DMS153 treated with DMSO at 0.1 percent for 48 hours (cell line): Measurements from ENCODE around the gene COL8A1.
"Not testable (repeated sequence)": the region's sequence is repeated elsewhere in the genome, so short reads cannot be mapped to it uniquely, and the experiment has no call there.

Experiments
- DNase-seq: peaks from one replicate; lab custom pipeline; 2025; ENCODE audit not compliant: unreplicated experiment; lab: John Stamatoyannopoulos, UW

The COL8A1 gene

DNA sequence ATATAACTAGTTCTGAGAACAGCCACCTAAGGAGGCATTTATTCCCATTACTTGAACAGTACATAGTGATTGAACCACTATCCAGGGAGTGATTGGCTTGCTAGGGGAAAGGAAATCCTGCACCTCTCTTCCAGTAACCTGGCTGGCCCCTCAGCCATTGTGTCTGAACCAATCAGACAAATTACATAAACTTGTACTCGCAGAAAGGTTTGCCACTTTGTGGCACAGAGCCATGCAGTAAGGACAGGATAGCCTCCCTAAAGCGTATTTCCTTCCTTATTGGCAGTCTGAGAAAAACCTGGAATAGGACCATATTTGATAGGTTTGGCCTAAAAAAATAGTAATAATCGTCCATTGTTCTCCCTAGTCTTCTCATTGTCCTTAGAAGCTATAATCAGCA is 198.3 kb downstream of the COL8A1 start:
- no peak for DNase-seq

GRCh38 chr3:99837715-99838114 is 199.3 kb downstream of the COL8A1 start:
- DNase-seq, result no peak

GRCh38 chr3:99838755-99839154 is 200.4 kb downstream of the COL8A1 start:
- DNase-seq, result no peak

DNA sequence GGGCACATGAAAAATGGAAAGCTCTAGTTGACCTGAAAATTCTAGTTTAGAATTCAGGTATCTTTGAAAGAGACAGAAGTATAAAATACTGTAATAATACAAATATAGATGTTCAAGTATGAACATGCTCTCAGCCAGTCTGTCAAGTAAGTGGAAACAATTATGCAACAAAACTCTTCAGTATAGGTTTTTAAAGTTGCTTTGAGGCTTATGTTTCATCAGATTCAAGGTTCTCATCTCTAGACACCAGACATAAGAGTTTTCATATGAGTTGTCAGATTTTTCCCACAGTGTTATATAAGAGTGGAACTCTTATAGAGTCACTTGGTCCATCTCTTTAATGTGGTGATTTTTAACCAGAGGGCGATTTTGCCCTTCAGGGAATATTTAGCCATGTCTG is 201.2 kb downstream of the COL8A1 start:
- DNase-seq, result no peak

DNA sequence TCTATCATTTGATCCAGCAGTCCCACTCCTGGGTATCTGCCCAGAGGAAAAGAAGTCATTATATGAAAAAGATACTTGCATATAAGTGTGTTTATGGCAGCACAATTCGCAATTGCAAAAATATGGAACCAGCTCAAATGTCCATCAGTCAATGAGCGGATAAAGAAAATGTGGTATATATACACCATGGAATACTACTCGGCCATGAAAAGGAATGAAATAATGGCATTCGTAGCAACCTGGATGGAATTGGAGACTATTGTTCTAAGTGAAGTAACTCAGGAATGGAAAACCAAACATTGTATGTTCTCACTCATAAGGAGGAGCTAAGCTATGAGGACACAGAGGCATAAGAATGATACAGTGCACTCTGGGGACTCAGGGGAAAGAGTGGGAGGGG is 203.6 kb downstream of the COL8A1 start:
- not testable (repeated sequence) for DNase-seq

DNA sequence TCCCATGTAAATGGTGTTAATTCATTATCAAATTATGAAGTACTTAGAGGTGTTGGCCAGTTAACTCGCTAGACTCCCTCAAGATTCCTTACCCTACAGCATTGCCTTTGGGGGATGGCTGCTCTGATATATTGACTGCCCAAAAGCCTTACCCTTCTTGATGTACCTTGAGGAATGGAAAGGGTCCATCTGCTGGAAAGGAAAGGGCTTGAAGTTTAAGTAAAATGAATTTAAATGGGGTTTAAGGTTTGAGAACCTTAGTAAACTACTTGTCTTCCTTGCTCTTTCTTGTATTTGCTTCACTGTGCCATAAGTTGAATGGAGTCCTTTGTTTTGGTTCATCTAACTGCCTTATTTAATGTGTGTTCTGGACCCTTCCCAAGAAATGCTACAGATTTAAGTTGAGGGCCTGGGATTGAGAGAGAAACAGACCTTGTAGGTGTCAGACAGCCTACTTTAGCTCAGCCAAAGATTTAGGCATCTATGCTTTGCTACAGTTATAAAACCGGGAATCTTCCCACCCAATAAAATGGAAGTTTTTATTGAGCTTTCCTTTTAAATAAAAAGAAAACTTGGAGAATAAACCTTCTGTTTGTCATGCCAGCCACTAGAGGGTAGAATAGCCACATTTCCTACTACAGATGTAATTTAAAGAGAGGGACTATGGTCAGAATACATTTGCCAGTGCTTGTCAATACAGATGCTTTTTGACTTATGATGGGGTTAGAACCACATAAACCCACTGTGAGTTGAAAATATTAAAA is 204.6 kb downstream of the COL8A1 start:
- DNase-seq, result peak; percentile 40

- no peak for DNase-seq
Observed at GRCh38 chr3:99843590-99844258, 205.3 kb downstream of the COL8A1 start.

- no peak for DNase-seq
Observed at GRCh38 chr3:99845331-99845730, 206.9 kb downstream of the COL8A1 start.

- DNase-seq, result no peak
Observed at GRCh38 chr3:99845999-99846398, 207.6 kb downstream of the COL8A1 start.

DNA sequence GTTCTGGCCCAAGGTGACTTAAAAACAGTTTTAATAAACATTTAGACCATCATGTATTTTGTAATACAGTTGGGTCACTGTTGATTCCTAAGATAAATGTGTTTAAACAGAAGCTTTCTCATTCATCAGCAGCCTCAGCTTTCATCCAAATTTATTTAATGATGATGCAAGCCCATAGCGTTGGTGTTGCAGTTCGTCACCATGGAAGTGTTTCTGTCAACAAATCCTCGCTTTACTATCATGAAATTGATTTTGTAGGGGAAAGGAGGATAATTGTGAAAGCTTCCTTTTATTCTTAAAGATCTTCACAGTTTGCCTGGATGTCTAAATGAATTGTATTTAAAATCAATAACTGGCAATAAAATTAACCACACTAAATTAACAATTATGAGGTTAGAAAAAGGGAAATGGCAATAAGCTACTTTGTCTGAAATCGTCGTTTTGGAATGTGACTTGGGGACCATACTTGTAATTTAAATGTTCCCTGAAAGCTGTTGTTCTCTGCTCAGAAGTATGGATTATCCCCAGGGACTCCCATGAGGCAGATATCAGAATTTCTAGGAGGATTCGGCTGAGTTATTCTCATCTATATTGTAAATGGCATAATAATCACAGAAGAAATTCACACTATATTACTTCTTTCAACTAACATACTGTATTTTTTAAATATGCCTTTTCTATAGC is 208.2 kb downstream of the COL8A1 start:
- DNase-seq, result peak; percentile 20

DNA sequence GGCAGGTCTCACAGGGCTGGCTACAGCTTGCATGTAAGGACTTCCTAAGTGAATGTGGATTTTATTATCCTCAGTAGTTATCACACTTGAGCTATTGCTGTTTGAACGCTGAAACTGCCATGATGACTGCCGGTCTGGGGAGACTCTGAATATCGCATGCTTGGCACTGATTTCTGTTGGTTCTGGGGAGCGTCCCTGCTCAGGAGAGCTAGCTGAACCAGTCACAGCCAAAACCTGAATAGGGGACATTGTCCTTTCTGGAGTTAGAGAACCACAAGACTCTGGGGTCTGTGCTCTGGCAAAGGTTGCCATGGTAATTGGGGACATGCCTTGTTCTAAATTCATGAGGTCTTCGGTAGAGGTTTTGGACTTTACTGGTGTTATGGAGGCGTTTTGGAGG is 210.0 kb downstream of the COL8A1 start:
- no peak for DNase-seq
